ENCODE results near the gene LRRFIP1.

Gene LRRFIP1

GRCh38 chr2:237585590-237586221 lies 41.7 kb upstream of the LRRFIP1 start:
- in situ Hi-C loops (cut with MboI; ENCODE audit: low sequenced_read_pairs, unreplicated experiment) = no loop called here

GRCh38 chr2:237588044-237588696 lies 39.2 kb upstream of the LRRFIP1 start:
- in situ Hi-C loops (cut with MboI; ENCODE audit: low sequenced_read_pairs, unreplicated experiment) = no loop called here
- no peak for DNase-seq (ENCODE audit: low spot score)

More at GRCh38 chr2:237585590-237586221, 41.7 kb upstream of the LRRFIP1 start:
- DNase-seq (ENCODE audit: low spot score) = no peak
- no peak for TF ChIP-seq CTCF (IDR thresholded peaks at IDR 0.05; ENCODE audit: borderline replicate concordance, control extremely low read depth, extremely low read depth, insufficient read depth, missing control alignments)

GRCh38 chr2:237590272-237591140 lies 36.9 kb upstream of the LRRFIP1 start, which contains the start of gene RAB17:
Gene RAB17, minus strand, starts transcription at chr2:237590734. Its CDS starts 4,580 bp downstream, at chr2:237586154.
- in situ Hi-C loops (cut with MboI; ENCODE audit: low sequenced_read_pairs, unreplicated experiment) = no loop called here

More at GRCh38 chr2:237588044-237588696, 39.2 kb upstream of the LRRFIP1 start:
- no peak for TF ChIP-seq CTCF (IDR thresholded peaks at IDR 0.05; ENCODE audit: borderline replicate concordance, control extremely low read depth, extremely low read depth, insufficient read depth, missing control alignments)

GRCh38 chr2:237591141-237591881 lies 36.1 kb upstream of the LRRFIP1 start:
- in situ Hi-C loops (cut with MboI; ENCODE audit: low sequenced_read_pairs, unreplicated experiment) = no loop called here
- no peak for DNase-seq (ENCODE audit: low spot score)
- no peak for TF ChIP-seq CTCF (IDR thresholded peaks at IDR 0.05; ENCODE audit: borderline replicate concordance, control extremely low read depth, extremely low read depth, insufficient read depth, missing control alignments)

More at GRCh38 chr2:237590272-237591140, 36.9 kb upstream of the LRRFIP1 start, which contains the start of gene RAB17:
- no peak for TF ChIP-seq CTCF (IDR thresholded peaks at IDR 0.05; ENCODE audit: borderline replicate concordance, control extremely low read depth, extremely low read depth, insufficient read depth, missing control alignments)
- no peak for DNase-seq (ENCODE audit: low spot score)

GRCh38 chr2:237592425-237592980 lies 34.9 kb upstream of the LRRFIP1 start:
- DNase-seq (ENCODE audit: low spot score) = no peak
- TF ChIP-seq CTCF (IDR thresholded peaks at IDR 0.05; ENCODE audit: borderline replicate concordance, control extremely low read depth, extremely low read depth, insufficient read depth, missing control alignments) = no peak
- in situ Hi-C loops (cut with MboI; ENCODE audit: low sequenced_read_pairs, unreplicated experiment) = no loop called here
